Right lobe of liver (tissue), 6 donors: ENCODE measurements around the gene TGFBR3L. TPM values are rescaled to one million over a fixed set of nuclear protein-coding genes. Genes with fewer than 3 reads are reported as not detected.
A peak's percentile ranks its signal among the peaks of the same experiment; 100 is the strongest.
"Not testable (repeated sequence)": the region's sequence is repeated elsewhere in the genome, so short reads cannot be mapped to it uniquely, and the experiment has no call there.

ENCODE experiments used
- ATAC-seq, 4 donors: fragments of 200-7000 bp; cut with Tn5 transposase; one replicate each; pipeline ENCODE4 v1.9.1; 2020; ENCODE audit warnings: mild to moderate bottlenecking in 4 of 4, moderate library complexity in 4 of 4
- DNase-seq, 3 donors: peaks; one replicate each; pipeline ENCODE4 v3.0.0-alpha.2; 2020
- H3K27ac ChIP-seq, 3 donors: fragments of 200-600 bp; one replicate each; pipeline ENCODE4 v1.8.0; 2022
- H3K27me3 ChIP-seq, 2 donors: fragments of 200-600 bp; one replicate each; pipeline ENCODE4 v1.8.0; 2022
- H3K36me3 ChIP-seq, 4 donors: fragments of 200-600 bp; sonication (generic) in 1 of 4; one replicate each; pipeline versions ENCODE4 v1.5.1 to v1.8.0; 2017 to 2022; ENCODE audit warnings: control low read depth in 1 of 4
- H3K4me1 ChIP-seq, 4 donors: fragments of 200-600 bp; sonication (generic) in 1 of 4; one replicate each; pipeline versions ENCODE4 v1.5.1 to v1.8.0; 2017 to 2022; ENCODE audit warnings: control low read depth in 1 of 4
- H3K4me3 ChIP-seq, 3 donors: fragments of 200-600 bp; one replicate each; pipeline ENCODE4 v1.8.0; 2022
- H3K9me3 ChIP-seq, 4 donors: fragments of 200-600 bp; sonication (generic) in 1 of 4; one replicate each; pipeline versions ENCODE4 v1.5.1 to v1.8.0; 2017 to 2022; ENCODE audit warnings: control low read depth in 1 of 4
- CTCF ChIP-seq, 4 donors: fragments of 200-600 bp in 3 of 4; fragments of 450-650 bp in 1 of 4; IDR thresholded peaks; one replicate each; pipeline versions ENCODE4 v1.5.1 to v1.8.0; 2016 to 2022; ENCODE audit warnings: antibody characterized with exemption in 4 of 4, mild to moderate bottlenecking in 2 of 4
- POLR2A ChIP-seq: fragments of 450-650 bp; IDR thresholded peaks from one replicate; pipeline ENCODE4 v1.6.1; 2017; ENCODE audit warnings: antibody characterized with exemption, mild to moderate bottlenecking
- WGBS: methylation state at CpG from one replicate; pipeline ENCODE4 v1.1.6; 2018; ENCODE audit warnings: low coverage, low lambda C conversion rate; ENCODE audit not compliant: insufficient coverage; ENCODE audit errors: missing lambda C conversion rate; 5-methylcytosine and 5-hydroxymethylcytosine counted together
- intact Hi-C, 2 donors: fragments of 100-400 bp; cut with DNase I; formaldehyde crosslinking; loops; one replicate each; pipeline versions ENCODE4 v1.11.2 to v1.14.1; 2022
- total RNA-seq, 6 experiments: library from RNA; depleted of rRNA in 2 of 6; stranded (reverse); fragments of >200 nt in 2 of 6; fragmentation: NEBNext Ultra II Directional in 3 of 6; extraction: Animal tissue kit (Norgen Biotek cat#: 25700) in 3 of 6; gene quantifications; one replicate each; pipeline versions ENCODE4 v1.1.0 to v1.2.4, GENCODE V29; 2016 to 2023
- donor health status: DM: no; HTN: yes; CAD: no.
- donor health status: DM: no; HTN: no; CAD: no.
- donor health status: DM: no; HTN: no; CAD: no.
- donor health status: DM: no; HTN: yes; CAD: no.
- donor health status: DM: no; HTN: yes; CAD: no.

The TGFBR3L gene
- total RNA-seq, 6 experiments from 2014 or later: 0.42 to 2.9 (median 1.3) TPM

GRCh38 chr19:7953576-7953975 is 38.9 kb downstream of the TGFBR3L start:
- Histone ChIP-seq H3K36me3 (no peaks in the 10 kb centered on the region), H3K4me1 (peaks cover 0 to 7% (median 0%) of the 10 kb centered on the region in 4 donors), H3K27me3 (no peaks in the 10 kb centered on the region), H3K9me3 (no peaks in the 10 kb centered on the region), H3K4me3 (no peak overlapping the region), H3K27ac (no peak overlapping the region)
- TF ChIP-seq CTCF (IDR thresholded peaks at IDR 0.05) (no peak), POLR2A (no peak)
- ATAC-seq (no peak), DNase-seq (no peak)
- WGBS: 64% methylated on average over 6 of the region's 7 CpGs
- intact Hi-C loops: loop anchor here in 1 of 2 donors (10.0 kb wide), 1 partner anchor 301 kb away; no protein-coding TSS in a partner anchor

GRCh38 chr19:7955696-7956095 is 41.1 kb downstream of the TGFBR3L start:
- no peak for ATAC-seq
- TF ChIP-seq CTCF (IDR thresholded peaks at IDR 0.05) (no peak), POLR2A (no peak)
- WGBS: 56% methylated on average over 4 of the region's 11 CpGs

GRCh38 chr19:7959211-7959610 is 44.6 kb downstream of the TGFBR3L start:
- Histone ChIP-seq H3K27ac (no peak overlapping the region), H3K9me3 (no peaks in the 10 kb centered on the region), H3K27me3 (no peaks in the 10 kb centered on the region), H3K4me1 (peaks cover 0 to 20% (median 9%) of the 10 kb centered on the region in 4 donors), H3K4me3 (no peak overlapping the region), H3K36me3 (peaks cover 0 to 14% (median 0%) of the 10 kb centered on the region in 4 donors)
- ATAC-seq (no peak), DNase-seq (no peak)
- TF ChIP-seq POLR2A: no peak
- TF ChIP-seq CTCF (IDR thresholded peaks at IDR 0.05): no peak
- 60% methylated on average over 6 of the region's 6 CpGs for WGBS
- intact Hi-C loops: loop anchor here in 1 of 2 donors (10.0 kb wide), 1 partner anchor 296 kb away; no protein-coding TSS in a partner anchor

More at GRCh38 chr19:7955696-7956095, 41.1 kb downstream of the TGFBR3L start:
- no peak for DNase-seq
- Histone ChIP-seq H3K4me3 (no peak overlapping the region), H3K36me3 (peaks cover 0 to 8% (median 0%) of the 10 kb centered on the region in 4 donors), H3K27ac (no peak overlapping the region), H3K27me3 (no peaks in the 10 kb centered on the region), H3K4me1 (peaks cover 0 to 7% (median 0%) of the 10 kb centered on the region in 4 donors), H3K9me3 (no peaks in the 10 kb centered on the region)
- intact Hi-C loops: loop anchor here in 1 of 2 donors (10.0 kb wide), 1 partner anchor 299 kb away; no protein-coding TSS in a partner anchor

- H3K27ac ChIP-seq, ATAC-seq: not testable (repeated sequence)
Measured at GRCh38 chr19:7961082-7961481, 46.5 kb downstream of the TGFBR3L start.

GRCh38 chr19:7961920-7962626 is 47.4 kb downstream of the TGFBR3L start:
- 23% methylated on average over 13 of the region's 13 CpGs for WGBS
- Histone ChIP-seq H3K36me3 (peaks cover 0 to 36% (median 5%) of the 10 kb centered on the region in 4 donors), H3K27ac (peak overlapping the region in 2 of 3 donors; percentile 61 to 66), H3K4me3 (peak overlapping the region in 1 of 3 donors; percentile 4), H3K27me3 (no peaks in the 10 kb centered on the region), H3K9me3 (no peaks in the 10 kb centered on the region), H3K4me1 (peaks cover 0 to 20% (median 9%) of the 10 kb centered on the region in 4 donors)
- no peak for TF ChIP-seq POLR2A
- no peak for TF ChIP-seq CTCF (IDR thresholded peaks at IDR 0.05)
- intact Hi-C loops: no loop called here
- DNase-seq (no peak), ATAC-seq (peak in 3 of 4 donors; percentile 23 to 51 (median 42))

More at GRCh38 chr19:7961082-7961481, 46.5 kb downstream of the TGFBR3L start:
- Histone ChIP-seq H3K4me1 (peaks cover 0 to 20% (median 9%) of the 10 kb centered on the region in 4 donors), H3K36me3 (peaks cover 0 to 26% (median under 1%) of the 10 kb centered on the region in 4 donors)
- DNase-seq, intact Hi-C loops, H3K4me3 ChIP-seq, H3K27me3 ChIP-seq, H3K9me3 ChIP-seq: not testable (repeated sequence)
- WGBS: 92% methylated on average over 2 of the region's 4 CpGs
